GM23338 (cell line): ENCODE data around the gene KCNB1. TPM values are rescaled to one million over a fixed set of nuclear protein-coding genes. Genes with fewer than 3 reads are reported as not detected.
A peak's percentile ranks its signal among the peaks of the same experiment; 100 is the strongest.

Experiments
- ATAC-seq: fragments of 200-7000 bp; cut with Tn5 transposase; 3 replicates; pipeline ENCODE4 v1.9.1; 2020
- DNase-seq: peaks from one replicate; pipeline ENCODE4 v3.0.0-alpha.2; 2015; ENCODE audit warnings: low spot score
- H2AFZ ChIP-seq: fragments of 200-600 bp; sonication (generic); 2 replicates; pipeline ENCODE4 v1.8.0; 2016; ENCODE audit warnings: antibody characterized with exemption, mild to moderate bottlenecking, moderate library complexity
- H3F3A ChIP-seq: fragments of 200-600 bp; sonication (generic); replicated peaks from 2 replicates; pipeline ENCODE4 v1.8.0; 2017; ENCODE audit warnings: antibody characterized with exemption, mixed run types, low read depth
- H3K27ac ChIP-seq: fragments of 200-600 bp; sonication (generic); 2 replicates; pipeline ENCODE4 v1.6.1; 2016; ENCODE audit warnings: low read depth
- H3K27me3 ChIP-seq: fragments of 200-600 bp; sonication (generic); 2 replicates; pipeline ENCODE4 v1.8.0; 2016; ENCODE audit warnings: mild to moderate bottlenecking, mixed run types, moderate library complexity; ENCODE audit not compliant: insufficient read depth
- H3K36me3 ChIP-seq: fragments of 200-600 bp; sonication (generic); 2 replicates; pipeline ENCODE4 v1.8.0; 2016; ENCODE audit warnings: mild to moderate bottlenecking; ENCODE audit not compliant: insufficient read depth
- H3K4me1 ChIP-seq: fragments of 200-600 bp; sonication (generic); 2 replicates; pipeline ENCODE4 v1.8.0; 2016; ENCODE audit warnings: mild to moderate bottlenecking, moderate library complexity; ENCODE audit not compliant: insufficient read depth
- H3K4me2 ChIP-seq: fragments of 200-600 bp; sonication (generic); 2 replicates; pipeline ENCODE4 v1.7.1; 2017; ENCODE audit warnings: mixed run types
- H3K4me3 ChIP-seq: fragments of 200-600 bp; sonication (generic); 2 replicates; pipeline ENCODE4 v1.6.1; 2016; ENCODE audit warnings: mixed run types
- H3K79me2 ChIP-seq: fragments of 200-600 bp; sonication (generic); replicated peaks from 2 replicates; pipeline ENCODE4 v1.8.0; 2017; ENCODE audit warnings: mild to moderate bottlenecking; ENCODE audit not compliant: insufficient read depth
- H3K9me2 ChIP-seq: fragments of 200-600 bp; sonication (generic); 2 replicates; pipeline ENCODE4 v1.8.0; 2017; ENCODE audit not compliant: insufficient read depth
- H4K20me1 ChIP-seq: fragments of 200-600 bp; sonication (generic); replicated peaks from 2 replicates; pipeline ENCODE4 v1.8.0; 2017; ENCODE audit warnings: mild to moderate bottlenecking; ENCODE audit not compliant: insufficient read depth
- H3K27ac Mint-ChIP-seq: 2 replicates; pipeline ENCODE4 v1.8.0; 2020; ENCODE audit warnings: inconsistent platforms, mild to moderate bottlenecking, moderate library complexity, mixed read lengths
- H3K27me3 Mint-ChIP-seq: 3 replicates; pipeline ENCODE4 v1.8.0; 2022; ENCODE audit warnings: low read depth, mild to moderate bottlenecking, moderate library complexity, mixed read lengths, inconsistent platforms; ENCODE audit not compliant: insufficient read depth, poor library complexity
- H3K36me3 Mint-ChIP-seq: 3 replicates; pipeline ENCODE4 v1.8.0; 2021; ENCODE audit warnings: low read depth, mild to moderate bottlenecking, inconsistent platforms, moderate library complexity, mixed read lengths
- H3K4me1 Mint-ChIP-seq: 3 replicates; pipeline ENCODE4 v1.8.0; 2020; ENCODE audit warnings: mild to moderate bottlenecking, inconsistent platforms, mixed read lengths
- H3K4me3 Mint-ChIP-seq: 3 replicates; pipeline ENCODE4 v1.8.0; 2021; ENCODE audit warnings: moderate library complexity, mild to moderate bottlenecking, inconsistent platforms, mixed read lengths
- H3K9me3 Mint-ChIP-seq: 3 replicates; pipeline ENCODE4 v1.8.0; 2020; ENCODE audit warnings: moderate library complexity, mild to moderate bottlenecking, inconsistent platforms, mixed read lengths
- CREB1 ChIP-seq: fragments of 250-450 bp; sonication (Bioruptor Pico); IDR thresholded peaks from 2 replicates; pipeline ENCODE4 v1.5.0; 2020; ENCODE audit warnings: low read depth, mild to moderate bottlenecking, moderate library complexity
- EZH2 ChIP-seq: fragments of 200-600 bp; sonication (generic); IDR thresholded peaks from one replicate; pipeline ENCODE4 v1.8.0; 2017; ENCODE audit warnings: antibody characterized with exemption, mild to moderate bottlenecking, low read depth; ENCODE audit not compliant: unreplicated experiment
- EZH2phosphoT487 ChIP-seq: fragments of 200-600 bp; sonication (generic); IDR thresholded peaks from one replicate; pipeline ENCODE4 v1.8.1; 2018; ENCODE audit warnings: antibody characterized with exemption; ENCODE audit not compliant: unreplicated experiment
- JUNB ChIP-seq: IDR thresholded peaks from one replicate; pipeline ENCODE4 v1.6.1; 2016; ENCODE audit warnings: antibody characterized with exemption; ENCODE audit not compliant: unreplicated experiment
- NANOG ChIP-seq: IDR thresholded peaks from 2 replicates; pipeline ENCODE4 v1.6.1; 2016; ENCODE audit warnings: antibody characterized with exemption, borderline replicate concordance
- POLR2AphosphoS5 ChIP-seq: IDR thresholded peaks from 2 replicates; pipeline ENCODE4 v1.6.1; 2016; ENCODE audit warnings: antibody characterized with exemption, low read depth
- STAT1 ChIP-seq: IDR thresholded peaks from one replicate; pipeline ENCODE4 v1.6.1; 2016; ENCODE audit warnings: antibody characterized with exemption; ENCODE audit not compliant: unreplicated experiment
- ZNF114 ChIP-seq: fragments of 250-450 bp; sonication (Bioruptor Pico); IDR thresholded peaks from 2 replicates; pipeline ENCODE4 v1.5.0; 2020; ENCODE audit warnings: mild to moderate bottlenecking, moderate library complexity
- ZNF331 ChIP-seq: fragments of 250-450 bp; sonication (Bioruptor Pico); IDR thresholded peaks from 2 replicates; pipeline ENCODE4 v1.5.0; 2020; ENCODE audit warnings: low read depth, mild to moderate bottlenecking, moderate library complexity
- polyA plus RNA-seq: library from polyadenylated mRNA; unstranded; fragments of >200 nt; fragmentation: Nextera tagmentation; extraction: Ambion mirVana; gene quantifications from 2 replicates; pipeline ENCODE4 v1.2.1, GENCODE V29; 2016
- total RNA-seq: library from RNA; depleted of rRNA; stranded (reverse); fragments of >200 nt; shearing (Covaris generic); gene quantifications from 2 replicates; pipeline ENCODE4 v1.2.3, GENCODE V29; 2014
- TF ChIP-seq, protein P1 (sequence below): IDR thresholded peaks from 2 replicates; pipeline ENCODE4 v1.6.1; 2016; ENCODE audit warnings: antibody characterized with exemption
- TF ChIP-seq, protein P2 (sequence below): IDR thresholded peaks from one replicate; pipeline ENCODE4 v1.6.1; 2018; ENCODE audit warnings: antibody characterized with exemption; ENCODE audit not compliant: unreplicated experiment
- TF ChIP-seq, protein P3 (sequence below), 2 experiments: fragments of 200-600 bp in 1 of 2; sonication (generic) in 1 of 2; conservative IDR thresholded peaks; 2 replicates each; pipeline versions ENCODE4 v1.5.1 to v1.6.1; 2016 to 2017; ENCODE audit warnings: antibody characterized with exemption in 2 of 2, low read depth in 2 of 2, mild to moderate bottlenecking in 2 of 2, moderate library complexity in 1 of 2
- TF ChIP-seq, protein P4 (sequence below): fragments of 250-450 bp; sonication (Bioruptor Pico); IDR thresholded peaks from 2 replicates; pipeline ENCODE4 v1.5.0; 2020; ENCODE audit warnings: mild to moderate bottlenecking, moderate library complexity

The KCNB1 gene
- total and polyA plus RNA-seq, 2 experiments from 2014 or later, result 0.28 to 0.29 TPM

DNA sequence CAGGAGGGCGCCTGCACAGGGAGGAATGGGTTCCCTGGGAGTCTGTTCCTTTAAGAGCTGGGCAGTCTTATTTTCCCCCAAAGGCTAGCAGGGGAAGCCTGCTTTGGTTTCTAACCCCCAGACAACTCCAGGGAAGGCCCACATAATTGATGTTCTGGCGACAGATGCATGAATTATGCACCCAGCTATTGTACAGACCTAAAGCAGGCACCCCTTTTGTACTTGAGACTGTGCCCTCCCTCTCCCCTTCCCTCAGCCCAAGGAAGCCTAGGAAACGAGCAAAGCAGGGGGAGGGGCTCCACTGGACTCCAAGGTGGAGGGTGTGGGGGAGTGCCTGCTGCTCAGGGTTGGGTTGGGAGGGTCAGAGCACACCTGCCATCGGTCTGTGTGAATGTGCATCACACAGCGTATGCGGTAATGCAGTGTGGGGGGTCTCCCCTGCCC is 102.1 kb downstream of the KCNB1 start:
- no peak overlapping the region for H3K27ac ChIP-seq
- Mint-ChIP-seq H3K4me1 (peaks cover 20% of the 10 kb centered on the region), H3K9me3 (no peaks in the 10 kb centered on the region), H3K27me3 (peaks cover 5% of the 10 kb centered on the region), H3K4me3 (peak overlapping the region; percentile 50; the same call in 1 of the 3 replicates), H3K36me3 (no peaks in the 10 kb centered on the region), H3K27ac (no peak overlapping the region)
- H3K27me3 ChIP-seq, result no peaks in the 10 kb centered on the region
- H3K4me2 ChIP-seq, result peak overlapping the region; percentile 82
- peak overlapping the region; percentile 99 for H2AFZ ChIP-seq
- H3K79me2 ChIP-seq, result no peaks in the 10 kb centered on the region
- DNase-seq, result peak; percentile 82
- no peaks in the 10 kb centered on the region for H3K36me3 ChIP-seq
- TF ChIP-seq CREB1 (no peak), EZH2 (no peak), ZNF331 (no peak), EZH2phosphoT487 (no peak), STAT1 (no peak), ZNF114 (CRISPR knock-in tag) (no peak), JUNB (no peak), POLR2AphosphoS5 (no peak), NANOG (no peak)
- TF ChIP-seq, protein P1, sequence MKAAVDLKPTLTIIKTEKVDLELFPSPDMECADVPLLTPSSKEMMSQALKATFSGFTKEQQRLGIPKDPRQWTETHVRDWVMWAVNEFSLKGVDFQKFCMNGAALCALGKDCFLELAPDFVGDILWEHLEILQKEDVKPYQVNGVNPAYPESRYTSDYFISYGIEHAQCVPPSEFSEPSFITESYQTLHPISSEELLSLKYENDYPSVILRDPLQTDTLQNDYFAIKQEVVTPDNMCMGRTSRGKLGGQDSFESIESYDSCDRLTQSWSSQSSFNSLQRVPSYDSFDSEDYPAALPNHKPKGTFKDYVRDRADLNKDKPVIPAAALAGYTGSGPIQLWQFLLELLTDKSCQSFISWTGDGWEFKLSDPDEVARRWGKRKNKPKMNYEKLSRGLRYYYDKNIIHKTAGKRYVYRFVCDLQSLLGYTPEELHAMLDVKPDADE, result no peak
- TF ChIP-seq, protein P2, sequence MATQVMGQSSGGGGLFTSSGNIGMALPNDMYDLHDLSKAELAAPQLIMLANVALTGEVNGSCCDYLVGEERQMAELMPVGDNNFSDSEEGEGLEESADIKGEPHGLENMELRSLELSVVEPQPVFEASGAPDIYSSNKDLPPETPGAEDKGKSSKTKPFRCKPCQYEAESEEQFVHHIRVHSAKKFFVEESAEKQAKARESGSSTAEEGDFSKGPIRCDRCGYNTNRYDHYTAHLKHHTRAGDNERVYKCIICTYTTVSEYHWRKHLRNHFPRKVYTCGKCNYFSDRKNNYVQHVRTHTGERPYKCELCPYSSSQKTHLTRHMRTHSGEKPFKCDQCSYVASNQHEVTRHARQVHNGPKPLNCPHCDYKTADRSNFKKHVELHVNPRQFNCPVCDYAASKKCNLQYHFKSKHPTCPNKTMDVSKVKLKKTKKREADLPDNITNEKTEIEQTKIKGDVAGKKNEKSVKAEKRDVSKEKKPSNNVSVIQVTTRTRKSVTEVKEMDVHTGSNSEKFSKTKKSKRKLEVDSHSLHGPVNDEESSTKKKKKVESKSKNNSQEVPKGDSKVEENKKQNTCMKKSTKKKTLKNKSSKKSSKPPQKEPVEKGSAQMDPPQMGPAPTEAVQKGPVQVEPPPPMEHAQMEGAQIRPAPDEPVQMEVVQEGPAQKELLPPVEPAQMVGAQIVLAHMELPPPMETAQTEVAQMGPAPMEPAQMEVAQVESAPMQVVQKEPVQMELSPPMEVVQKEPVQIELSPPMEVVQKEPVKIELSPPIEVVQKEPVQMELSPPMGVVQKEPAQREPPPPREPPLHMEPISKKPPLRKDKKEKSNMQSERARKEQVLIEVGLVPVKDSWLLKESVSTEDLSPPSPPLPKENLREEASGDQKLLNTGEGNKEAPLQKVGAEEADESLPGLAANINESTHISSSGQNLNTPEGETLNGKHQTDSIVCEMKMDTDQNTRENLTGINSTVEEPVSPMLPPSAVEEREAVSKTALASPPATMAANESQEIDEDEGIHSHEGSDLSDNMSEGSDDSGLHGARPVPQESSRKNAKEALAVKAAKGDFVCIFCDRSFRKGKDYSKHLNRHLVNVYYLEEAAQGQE, result no peak
- TF ChIP-seq, protein P3, sequence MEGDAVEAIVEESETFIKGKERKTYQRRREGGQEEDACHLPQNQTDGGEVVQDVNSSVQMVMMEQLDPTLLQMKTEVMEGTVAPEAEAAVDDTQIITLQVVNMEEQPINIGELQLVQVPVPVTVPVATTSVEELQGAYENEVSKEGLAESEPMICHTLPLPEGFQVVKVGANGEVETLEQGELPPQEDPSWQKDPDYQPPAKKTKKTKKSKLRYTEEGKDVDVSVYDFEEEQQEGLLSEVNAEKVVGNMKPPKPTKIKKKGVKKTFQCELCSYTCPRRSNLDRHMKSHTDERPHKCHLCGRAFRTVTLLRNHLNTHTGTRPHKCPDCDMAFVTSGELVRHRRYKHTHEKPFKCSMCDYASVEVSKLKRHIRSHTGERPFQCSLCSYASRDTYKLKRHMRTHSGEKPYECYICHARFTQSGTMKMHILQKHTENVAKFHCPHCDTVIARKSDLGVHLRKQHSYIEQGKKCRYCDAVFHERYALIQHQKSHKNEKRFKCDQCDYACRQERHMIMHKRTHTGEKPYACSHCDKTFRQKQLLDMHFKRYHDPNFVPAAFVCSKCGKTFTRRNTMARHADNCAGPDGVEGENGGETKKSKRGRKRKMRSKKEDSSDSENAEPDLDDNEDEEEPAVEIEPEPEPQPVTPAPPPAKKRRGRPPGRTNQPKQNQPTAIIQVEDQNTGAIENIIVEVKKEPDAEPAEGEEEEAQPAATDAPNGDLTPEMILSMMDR (conservative IDR thresholded peaks at IDR 0.05; ENCODE audit: low read depth in 2 of 2), result no peak
- TF ChIP-seq, protein P4, sequence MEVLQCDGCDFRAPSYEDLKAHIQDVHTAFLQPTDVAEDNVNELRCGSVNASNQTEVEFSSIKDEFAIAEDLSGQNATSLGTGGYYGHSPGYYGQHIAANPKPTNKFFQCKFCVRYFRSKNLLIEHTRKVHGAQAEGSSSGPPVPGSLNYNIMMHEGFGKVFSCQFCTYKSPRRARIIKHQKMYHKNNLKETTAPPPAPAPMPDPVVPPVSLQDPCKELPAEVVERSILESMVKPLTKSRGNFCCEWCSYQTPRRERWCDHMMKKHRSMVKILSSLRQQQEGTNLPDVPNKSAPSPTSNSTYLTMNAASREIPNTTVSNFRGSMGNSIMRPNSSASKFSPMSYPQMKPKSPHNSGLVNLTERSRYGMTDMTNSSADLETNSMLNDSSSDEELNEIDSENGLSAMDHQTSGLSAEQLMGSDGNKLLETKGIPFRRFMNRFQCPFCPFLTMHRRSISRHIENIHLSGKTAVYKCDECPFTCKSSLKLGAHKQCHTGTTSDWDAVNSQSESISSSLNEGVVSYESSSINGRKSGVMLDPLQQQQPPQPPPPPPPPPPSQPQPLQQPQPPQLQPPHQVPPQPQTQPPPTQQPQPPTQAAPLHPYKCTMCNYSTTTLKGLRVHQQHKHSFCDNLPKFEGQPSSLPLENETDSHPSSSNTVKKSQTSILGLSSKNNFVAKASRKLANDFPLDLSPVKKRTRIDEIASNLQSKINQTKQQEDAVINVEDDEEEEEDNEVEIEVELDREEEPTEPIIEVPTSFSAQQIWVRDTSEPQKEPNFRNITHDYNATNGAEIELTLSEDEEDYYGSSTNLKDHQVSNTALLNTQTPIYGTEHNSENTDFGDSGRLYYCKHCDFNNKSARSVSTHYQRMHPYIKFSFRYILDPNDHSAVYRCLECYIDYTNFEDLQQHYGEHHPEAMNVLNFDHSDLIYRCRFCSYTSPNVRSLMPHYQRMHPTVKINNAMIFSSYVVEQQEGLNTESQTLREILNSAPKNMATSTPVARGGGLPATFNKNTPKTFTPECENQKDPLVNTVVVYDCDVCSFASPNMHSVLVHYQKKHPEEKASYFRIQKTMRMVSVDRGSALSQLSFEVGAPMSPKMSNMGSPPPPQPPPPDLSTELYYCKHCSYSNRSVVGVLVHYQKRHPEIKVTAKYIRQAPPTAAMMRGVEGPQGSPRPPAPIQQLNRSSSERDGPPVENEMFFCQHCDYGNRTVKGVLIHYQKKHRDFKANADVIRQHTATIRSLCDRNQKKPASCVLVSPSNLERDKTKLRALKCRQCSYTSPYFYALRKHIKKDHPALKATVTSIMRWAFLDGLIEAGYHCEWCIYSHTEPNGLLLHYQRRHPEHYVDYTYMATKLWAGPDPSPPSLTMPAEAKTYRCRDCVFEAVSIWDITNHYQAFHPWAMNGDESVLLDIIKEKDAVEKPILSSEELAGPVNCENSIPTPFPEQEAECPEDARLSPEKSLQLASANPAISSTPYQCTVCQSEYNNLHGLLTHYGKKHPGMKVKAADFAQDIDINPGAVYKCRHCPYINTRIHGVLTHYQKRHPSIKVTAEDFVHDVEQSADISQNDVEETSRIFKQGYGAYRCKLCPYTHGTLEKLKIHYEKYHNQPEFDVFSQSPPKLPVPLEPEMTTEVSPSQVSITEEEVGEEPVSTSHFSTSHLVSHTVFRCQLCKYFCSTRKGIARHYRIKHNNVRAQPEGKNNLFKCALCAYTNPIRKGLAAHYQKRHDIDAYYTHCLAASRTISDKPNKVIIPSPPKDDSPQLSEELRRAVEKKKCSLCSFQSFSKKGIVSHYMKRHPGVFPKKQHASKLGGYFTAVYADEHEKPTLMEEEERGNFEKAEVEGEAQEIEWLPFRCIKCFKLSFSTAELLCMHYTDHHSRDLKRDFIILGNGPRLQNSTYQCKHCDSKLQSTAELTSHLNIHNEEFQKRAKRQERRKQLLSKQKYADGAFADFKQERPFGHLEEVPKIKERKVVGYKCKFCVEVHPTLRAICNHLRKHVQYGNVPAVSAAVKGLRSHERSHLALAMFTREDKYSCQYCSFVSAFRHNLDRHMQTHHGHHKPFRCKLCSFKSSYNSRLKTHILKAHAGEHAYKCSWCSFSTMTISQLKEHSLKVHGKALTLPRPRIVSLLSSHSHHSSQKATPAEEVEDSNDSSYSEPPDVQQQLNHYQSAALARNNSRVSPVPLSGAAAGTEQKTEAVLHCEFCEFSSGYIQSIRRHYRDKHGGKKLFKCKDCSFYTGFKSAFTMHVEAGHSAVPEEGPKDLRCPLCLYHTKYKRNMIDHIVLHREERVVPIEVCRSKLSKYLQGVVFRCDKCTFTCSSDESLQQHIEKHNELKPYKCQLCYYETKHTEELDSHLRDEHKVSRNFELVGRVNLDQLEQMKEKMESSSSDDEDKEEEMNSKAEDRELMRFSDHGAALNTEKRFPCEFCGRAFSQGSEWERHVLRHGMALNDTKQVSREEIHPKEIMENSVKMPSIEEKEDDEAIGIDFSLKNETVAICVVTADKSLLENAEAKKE (CRISPR knock-in tag), result no peak
- H4K20me1 ChIP-seq, result no peaks in the 10 kb centered on the region
- H3K9me2 ChIP-seq, result no peaks in the 10 kb centered on the region
- peak; percentile 79 for ATAC-seq
- peak overlapping the region; percentile 48 for H3K4me3 ChIP-seq
- no peaks in the 10 kb centered on the region for H3F3A ChIP-seq
- peaks cover 6% of the 10 kb centered on the region; the same call in 1 of the 2 replicates for H3K4me1 ChIP-seq
